RWPE2 (cell line): ENCODE measurements around the gene UBE2Z.

Source experiments
- ATAC-seq: fragments of 200-7000 bp; cut with Tn5 transposase; 3 replicates; pipeline ENCODE4 v1.9.1; 2021; ENCODE audit warnings: low read depth
- DNase-seq: peaks from one replicate; pipeline ENCODE4 v3.0.0-alpha.2; 2020; ENCODE audit warnings: low spot score
- H3K27ac ChIP-seq: fragments of 450-650 bp; 2 replicates; pipeline ENCODE4 v1.5.1; 2017; ENCODE audit warnings: mild to moderate bottlenecking; ENCODE audit not compliant: poor library complexity, severe bottlenecking
- H3K27me3 ChIP-seq: fragments of 250-450 bp; sonication (Bioruptor Pico); 2 replicates; pipeline ENCODE4 v1.5.1; 2021; ENCODE audit warnings: mild to moderate bottlenecking, moderate library complexity; ENCODE audit not compliant: insufficient read depth, poor library complexity, severe bottlenecking
- H3K36me3 ChIP-seq: fragments of 250-450 bp; sonication (Bioruptor Pico); 2 replicates; pipeline ENCODE4 v1.5.1; 2020; ENCODE audit warnings: low read depth, mild to moderate bottlenecking, moderate library complexity
- H3K4me1 ChIP-seq: fragments of 250-450 bp; sonication (Bioruptor Pico); 2 replicates; pipeline ENCODE4 v1.5.1; 2021; ENCODE audit warnings: mild to moderate bottlenecking, moderate library complexity; ENCODE audit not compliant: insufficient read depth, poor library complexity, severe bottlenecking
- H3K4me3 ChIP-seq: fragments of 250-450 bp; sonication (Bioruptor Pico); 2 replicates; pipeline ENCODE4 v1.5.1; 2021; ENCODE audit warnings: mild to moderate bottlenecking, moderate library complexity; ENCODE audit not compliant: severe bottlenecking
- H3K9me3 ChIP-seq: fragments of 250-450 bp; sonication (Bioruptor Pico); 2 replicates; pipeline ENCODE4 v1.5.1; 2021; ENCODE audit warnings: mild to moderate bottlenecking, moderate library complexity; ENCODE audit not compliant: severe bottlenecking
- CTCF ChIP-seq: fragments of 450-650 bp; IDR thresholded peaks from one replicate; pipeline ENCODE4 v1.5.1; 2017; ENCODE audit warnings: mild to moderate bottlenecking, moderate library complexity; ENCODE audit not compliant: poor library complexity, severe bottlenecking

UBE2Z gene

GRCh38 chr17:48908853-48909394 is 717 bp downstream of the UBE2Z start:
- peak overlapping the region; percentile 69 for H3K4me3 ChIP-seq
- no peaks in the 10 kb centered on the region for H3K27me3 ChIP-seq
- peak overlapping the region; percentile 86 for H3K27ac ChIP-seq
- no peak for TF ChIP-seq CTCF
- no peaks in the 10 kb centered on the region for H3K9me3 ChIP-seq
- DNase-seq (peak; percentile 96), ATAC-seq (peak; percentile 66)
- peaks cover 43% of the 10 kb centered on the region for H3K36me3 ChIP-seq
- H3K4me1 ChIP-seq: peaks cover 17% of the 10 kb centered on the region

DNA sequence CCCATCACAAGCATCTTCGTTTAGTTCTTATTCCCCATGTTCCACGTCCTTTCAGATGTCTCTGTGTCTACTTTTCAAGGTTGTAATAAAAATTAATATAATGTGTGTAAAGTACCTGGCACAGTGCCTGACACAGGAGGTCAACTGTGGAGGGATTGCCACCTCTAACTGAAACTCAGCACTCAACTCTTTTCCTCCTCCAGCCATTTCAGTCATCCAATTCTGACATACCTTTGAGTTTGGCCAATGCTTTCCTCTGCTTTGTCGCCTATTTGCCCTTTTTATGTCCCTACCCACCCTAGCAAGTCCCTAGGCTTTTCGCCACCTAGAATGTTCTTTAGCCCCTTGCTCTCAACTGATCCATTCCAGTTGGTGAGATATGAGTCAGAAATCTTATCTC is 1.6 kb downstream of the UBE2Z start:
- H3K36me3 ChIP-seq: peaks cover 52% of the 10 kb centered on the region
- ATAC-seq: no peak
- TF ChIP-seq CTCF: no peak

GRCh38 chr17:48910370-48910769 is 2.2 kb downstream of the UBE2Z start:
- H3K36me3 ChIP-seq: peaks cover 58% of the 10 kb centered on the region
- ATAC-seq (no peak), DNase-seq (no peak)
- no peak overlapping the region for H3K4me3 ChIP-seq
- H3K27ac ChIP-seq: peak overlapping the region; percentile 86
- TF ChIP-seq CTCF: no peak
- no peaks in the 10 kb centered on the region for H3K9me3 ChIP-seq
- no peaks in the 10 kb centered on the region for H3K27me3 ChIP-seq
- peaks cover 21% of the 10 kb centered on the region for H3K4me1 ChIP-seq

More for the DNA sequence above, 1.6 kb downstream of the UBE2Z start:
- Histone ChIP-seq H3K9me3 (no peaks in the 10 kb centered on the region), H3K4me3 (peak overlapping the region; percentile 69), H3K27me3 (no peaks in the 10 kb centered on the region), H3K4me1 (peaks cover 17% of the 10 kb centered on the region), H3K27ac (peak overlapping the region; percentile 86)
- no peak for DNase-seq

DNA sequence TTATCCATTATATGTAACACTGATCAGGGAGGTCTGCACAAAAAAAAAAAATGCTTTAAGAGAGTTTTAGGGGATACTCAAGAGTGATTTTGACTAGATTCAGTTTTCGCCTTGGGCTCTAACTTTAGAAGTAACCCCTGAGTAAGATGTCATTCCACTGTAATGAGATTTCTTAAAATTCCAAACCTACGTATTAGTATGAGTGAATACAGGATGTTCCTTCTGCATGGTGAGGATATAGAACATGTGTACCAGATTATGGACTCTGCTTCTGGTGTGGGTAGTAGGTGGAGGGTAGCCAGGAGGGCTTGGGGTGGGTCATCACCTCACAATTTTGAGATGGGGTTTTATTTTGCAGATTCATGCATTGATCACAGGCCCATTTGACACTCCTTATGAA is 4.3 kb downstream of the UBE2Z start:
- Histone ChIP-seq H3K27ac (no peak overlapping the region), H3K4me1 (peaks cover 28% of the 10 kb centered on the region), H3K4me3 (no peak overlapping the region), H3K9me3 (no peaks in the 10 kb centered on the region), H3K36me3 (peaks cover 77% of the 10 kb centered on the region), H3K27me3 (no peaks in the 10 kb centered on the region)
- TF ChIP-seq CTCF: no peak
- ATAC-seq: no peak
- no peak for DNase-seq

- no peak for TF ChIP-seq CTCF
- H3K36me3 ChIP-seq: peaks cover 98% of the 10 kb centered on the region
- H3K4me1 ChIP-seq: peaks cover 14% of the 10 kb centered on the region
- H3K27ac ChIP-seq: peak overlapping the region; percentile 70
- H3K4me3 ChIP-seq: no peak overlapping the region
- ATAC-seq (peak; percentile 98), DNase-seq (peak; percentile 86)
- no peaks in the 10 kb centered on the region for H3K27me3 ChIP-seq
- H3K9me3 ChIP-seq: no peaks in the 10 kb centered on the region
Measured at GRCh38 chr17:48915459-48916282, 7.5 kb downstream of the UBE2Z start.
